Thymus (tissue), 11 donors: Measurements from ENCODE around the gene VSTM4. TPM values are rescaled to one million over a fixed set of nuclear protein-coding genes. Genes with fewer than 3 reads are reported as not detected.

ENCODE experiments used
- DNase-seq, 9 donors: peaks; one replicate each; pipeline ENCODE4 v3.0.0-alpha.2; 2013; ENCODE audit warnings: low spot score in 9 of 9, low read depth in 6 of 9, missing footprints in 1 of 9
- H3K27ac ChIP-seq, 2 donors: one replicate each; pipeline ENCODE4 v1.5.1; 2013; ENCODE audit warnings: control low read depth in 1 of 2, low read depth in 1 of 2, low read length in 1 of 2, mild to moderate bottlenecking in 1 of 2, moderate library complexity in 1 of 2
- H3K27me3 ChIP-seq, 2 donors: one replicate each; pipeline ENCODE4 v1.5.1; 2013; ENCODE audit warnings: low read length in 1 of 2; ENCODE audit not compliant: control insufficient read depth in 2 of 2, insufficient read depth in 1 of 2
- H3K36me3 ChIP-seq, 2 donors: one replicate each; pipeline ENCODE4 v1.5.1; 2013; ENCODE audit warnings: low read length in 1 of 2, mild to moderate bottlenecking in 1 of 2, moderate library complexity in 1 of 2; ENCODE audit not compliant: control insufficient read depth in 2 of 2, insufficient read depth in 2 of 2
- H3K4me1 ChIP-seq, 2 donors: one replicate each; pipeline ENCODE4 v1.5.1; 2013; ENCODE audit warnings: low read length in 2 of 2; ENCODE audit not compliant: control insufficient read depth in 2 of 2, insufficient read depth in 2 of 2
- H3K4me3 ChIP-seq, 2 donors: one replicate each; pipeline ENCODE4 v1.5.1; 2013; ENCODE audit warnings: low read length in 2 of 2, control low read depth in 1 of 2, mild to moderate bottlenecking in 1 of 2
- H3K9me3 ChIP-seq, 2 donors: one replicate each; pipeline ENCODE4 v1.5.1; 2013; ENCODE audit warnings: low read length in 1 of 2, mild to moderate bottlenecking in 1 of 2; ENCODE audit not compliant: control insufficient read depth in 2 of 2, insufficient read depth in 1 of 2
- WGBS: extraction: QIAGEN DNeasy Blood & Tissue Kit; methylation state at CpG from one replicate; pipeline ENCODE4 v1.1.7; 2013; 5-methylcytosine and 5-hydroxymethylcytosine counted together
- polyA plus RNA-seq: library from polyadenylated mRNA; stranded (reverse); fragments of 200-250 nt; gene quantifications from one replicate; pipeline ENCODE4 v1.2.3, GENCODE V29; 2013
- total RNA-seq: library from RNA; stranded (reverse); fragments of 120-200 nt; gene quantifications from one replicate; pipeline ENCODE4 v1.2.4, GENCODE V29; 2013
- donor health status: healthy.

The VSTM4 gene
- total and polyA plus RNA-seq, 2 donors = 2.3 to 3.4 TPM

GRCh38 chr10:48999346-48999745, 116.0 kb downstream of the VSTM4 start:
- DNase-seq = no peak
- WGBS = 96% methylated on average over 2 of the region's 2 CpGs
- Histone ChIP-seq H3K9me3 (no peaks in the 10 kb centered on the region), H3K36me3 (no peaks in the 10 kb centered on the region), H3K4me3 (no peak overlapping the region), H3K4me1 (no peaks in the 10 kb centered on the region), H3K27me3 (no peaks in the 10 kb centered on the region), H3K27ac (no peak overlapping the region)

GRCh38 chr10:48996329-48996728, 119.0 kb downstream of the VSTM4 start:
- no peaks in the 10 kb centered on the region for H3K9me3 ChIP-seq
- no peaks in the 10 kb centered on the region for H3K27me3 ChIP-seq
- H3K4me1 ChIP-seq = no peaks in the 10 kb centered on the region
- H3K27ac ChIP-seq = no peak overlapping the region
- no peaks in the 10 kb centered on the region for H3K36me3 ChIP-seq
- 90% methylated on average over 3 of the region's 3 CpGs for whole genome bisulfite sequencing
- no peak overlapping the region for H3K4me3 ChIP-seq
- DNase-seq = no peak

GRCh38 chr10:48993627-48994026, 121.7 kb downstream of the VSTM4 start:
- no peaks in the 10 kb centered on the region for H3K27me3 ChIP-seq
- H3K36me3 ChIP-seq = no peaks in the 10 kb centered on the region
- H3K4me3 ChIP-seq = no peak overlapping the region
- H3K9me3 ChIP-seq = no peaks in the 10 kb centered on the region
- 96% methylated on average over 5 of the region's 5 CpGs for WGBS
- H3K27ac ChIP-seq = no peak overlapping the region
- no peaks in the 10 kb centered on the region for H3K4me1 ChIP-seq
- no peak for DNase-seq

GRCh38 chr10:48990226-48990625, 125.1 kb downstream of the VSTM4 start:
- no peak for DNase-seq
- WGBS = 99% methylated on average over 1 of the region's 1 CpG
- Histone ChIP-seq H3K27me3 (no peaks in the 10 kb centered on the region), H3K27ac (no peak overlapping the region), H3K36me3 (no peaks in the 10 kb centered on the region), H3K9me3 (no peaks in the 10 kb centered on the region), H3K4me1 (no peaks in the 10 kb centered on the region), H3K4me3 (no peak overlapping the region)

GRCh38 chr10:48985621-48986158, 129.6 kb downstream of the VSTM4 start:
- no peak for DNase-seq
- no peaks in the 10 kb centered on the region for H3K9me3 ChIP-seq
- H3K4me3 ChIP-seq = no peak overlapping the region
- H3K27me3 ChIP-seq = no peaks in the 10 kb centered on the region
- no peaks in the 10 kb centered on the region for H3K36me3 ChIP-seq
- H3K27ac ChIP-seq = no peak overlapping the region
- peaks cover 0 to 2% of the 10 kb centered on the region in 2 donors for H3K4me1 ChIP-seq
- WGBS = 98% methylated on average over 7 of the region's 7 CpGs

- H3K27ac ChIP-seq = no peak overlapping the region
- H3K36me3 ChIP-seq = no peaks in the 10 kb centered on the region
- no peak overlapping the region for H3K4me3 ChIP-seq
- no peaks in the 10 kb centered on the region for H3K27me3 ChIP-seq
- WGBS = 88% methylated on average over 5 of the region's 5 CpGs
- peaks cover 0 to 2% of the 10 kb centered on the region in 2 donors for H3K4me1 ChIP-seq
- DNase-seq = no peak
- H3K9me3 ChIP-seq = no peaks in the 10 kb centered on the region
Measured at GRCh38 chr10:48983648-48984351, 131.5 kb downstream of the VSTM4 start.

- DNase-seq = no peak
- no peak overlapping the region for H3K27ac ChIP-seq
- 98% methylated on average over 5 of the region's 5 CpGs for WGBS
- H3K27me3 ChIP-seq = no peaks in the 10 kb centered on the region
- H3K36me3 ChIP-seq = no peaks in the 10 kb centered on the region
- H3K9me3 ChIP-seq = no peaks in the 10 kb centered on the region
- H3K4me3 ChIP-seq = no peak overlapping the region
- H3K4me1 ChIP-seq = peaks cover 0 to 2% of the 10 kb centered on the region in 2 donors
Measured at GRCh38 chr10:48982584-48982983, 132.7 kb downstream of the VSTM4 start.

GRCh38 chr10:48981310-48981907, 133.9 kb downstream of the VSTM4 start:
- Histone ChIP-seq H3K4me1 (peaks cover 0 to 2% of the 10 kb centered on the region in 2 donors), H3K27me3 (no peaks in the 10 kb centered on the region), H3K9me3 (no peaks in the 10 kb centered on the region), H3K27ac (no peak overlapping the region), H3K36me3 (no peaks in the 10 kb centered on the region), H3K4me3 (no peak overlapping the region)
- peak in 7 of 9 donors; percentile 8 to 49 (median 22) for DNase-seq
- 66% methylated on average over 12 of the region's 12 CpGs for WGBS

GRCh38 chr10:48978318-48978717, 137.0 kb downstream of the VSTM4 start:
- Histone ChIP-seq H3K9me3 (no peaks in the 10 kb centered on the region), H3K27me3 (no peaks in the 10 kb centered on the region), H3K4me1 (peaks cover 0 to 2% of the 10 kb centered on the region in 2 donors), H3K36me3 (no peaks in the 10 kb centered on the region), H3K4me3 (no peak overlapping the region), H3K27ac (no peak overlapping the region)
- DNase-seq = no peak
- WGBS = 95% methylated on average over 5 of the region's 5 CpGs
